ENCODE results near the gene MAP2K5.

DNA sequence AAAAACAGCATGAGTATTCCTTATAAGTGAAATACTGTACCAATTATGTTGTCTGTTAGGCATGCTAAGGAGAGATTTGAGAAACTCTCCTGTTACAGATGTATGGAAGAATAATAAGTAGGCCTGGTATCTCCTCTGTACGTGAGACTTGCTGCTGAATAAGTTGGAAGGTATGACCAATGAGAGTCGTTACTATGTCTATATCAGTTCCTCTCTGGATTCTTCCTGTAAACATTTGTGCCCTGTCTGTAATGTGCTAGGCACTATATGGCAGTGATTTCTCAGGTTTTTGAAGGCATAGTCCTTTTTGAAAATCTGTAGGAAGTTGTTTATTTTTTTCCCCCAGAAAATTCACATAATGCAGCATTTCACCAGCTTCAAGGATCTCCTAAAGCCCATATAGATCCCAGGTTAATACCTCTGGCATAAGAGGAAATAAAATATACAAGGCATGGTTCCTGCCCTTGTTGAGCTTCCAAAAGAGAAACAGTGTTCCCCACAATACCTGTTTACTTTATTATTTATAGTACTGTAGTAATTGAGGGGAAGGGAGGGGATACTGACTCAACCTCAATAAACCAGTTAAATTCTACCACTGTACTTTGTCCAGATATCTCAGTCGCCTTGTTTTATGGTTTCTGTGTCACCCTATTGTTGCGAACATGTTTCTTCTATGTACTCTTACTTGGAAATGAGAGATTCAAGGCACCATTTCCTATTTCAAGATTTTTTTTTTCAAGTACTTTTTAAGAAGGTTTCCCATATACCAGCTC is 28.6 kb downstream of the MAP2K5 start:
- TF ChIP-seq CTCF (IDR thresholded peaks at IDR 0.05; ENCODE audit: low read length) (no peak), EZH2 (IDR thresholded peaks at IDR 0.05; ENCODE audit: borderline replicate concordance, low read length) (no peak)

Measured in OCI-LY1 (cell line).